DMS53 treated with DMSO at 0.1 percent for 48 hours (cell line): Measurements from ENCODE around the gene CEMIP.

ENCODE experiments used
- DNase-seq: peaks from one replicate; lab custom pipeline; 2025; ENCODE audit not compliant: unreplicated experiment; lab: John Stamatoyannopoulos, UW

The CEMIP gene, protein sequence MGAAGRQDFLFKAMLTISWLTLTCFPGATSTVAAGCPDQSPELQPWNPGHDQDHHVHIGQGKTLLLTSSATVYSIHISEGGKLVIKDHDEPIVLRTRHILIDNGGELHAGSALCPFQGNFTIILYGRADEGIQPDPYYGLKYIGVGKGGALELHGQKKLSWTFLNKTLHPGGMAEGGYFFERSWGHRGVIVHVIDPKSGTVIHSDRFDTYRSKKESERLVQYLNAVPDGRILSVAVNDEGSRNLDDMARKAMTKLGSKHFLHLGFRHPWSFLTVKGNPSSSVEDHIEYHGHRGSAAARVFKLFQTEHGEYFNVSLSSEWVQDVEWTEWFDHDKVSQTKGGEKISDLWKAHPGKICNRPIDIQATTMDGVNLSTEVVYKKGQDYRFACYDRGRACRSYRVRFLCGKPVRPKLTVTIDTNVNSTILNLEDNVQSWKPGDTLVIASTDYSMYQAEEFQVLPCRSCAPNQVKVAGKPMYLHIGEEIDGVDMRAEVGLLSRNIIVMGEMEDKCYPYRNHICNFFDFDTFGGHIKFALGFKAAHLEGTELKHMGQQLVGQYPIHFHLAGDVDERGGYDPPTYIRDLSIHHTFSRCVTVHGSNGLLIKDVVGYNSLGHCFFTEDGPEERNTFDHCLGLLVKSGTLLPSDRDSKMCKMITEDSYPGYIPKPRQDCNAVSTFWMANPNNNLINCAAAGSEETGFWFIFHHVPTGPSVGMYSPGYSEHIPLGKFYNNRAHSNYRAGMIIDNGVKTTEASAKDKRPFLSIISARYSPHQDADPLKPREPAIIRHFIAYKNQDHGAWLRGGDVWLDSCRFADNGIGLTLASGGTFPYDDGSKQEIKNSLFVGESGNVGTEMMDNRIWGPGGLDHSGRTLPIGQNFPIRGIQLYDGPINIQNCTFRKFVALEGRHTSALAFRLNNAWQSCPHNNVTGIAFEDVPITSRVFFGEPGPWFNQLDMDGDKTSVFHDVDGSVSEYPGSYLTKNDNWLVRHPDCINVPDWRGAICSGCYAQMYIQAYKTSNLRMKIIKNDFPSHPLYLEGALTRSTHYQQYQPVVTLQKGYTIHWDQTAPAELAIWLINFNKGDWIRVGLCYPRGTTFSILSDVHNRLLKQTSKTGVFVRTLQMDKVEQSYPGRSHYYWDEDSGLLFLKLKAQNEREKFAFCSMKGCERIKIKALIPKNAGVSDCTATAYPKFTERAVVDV (N-terminal part only)

DNA sequence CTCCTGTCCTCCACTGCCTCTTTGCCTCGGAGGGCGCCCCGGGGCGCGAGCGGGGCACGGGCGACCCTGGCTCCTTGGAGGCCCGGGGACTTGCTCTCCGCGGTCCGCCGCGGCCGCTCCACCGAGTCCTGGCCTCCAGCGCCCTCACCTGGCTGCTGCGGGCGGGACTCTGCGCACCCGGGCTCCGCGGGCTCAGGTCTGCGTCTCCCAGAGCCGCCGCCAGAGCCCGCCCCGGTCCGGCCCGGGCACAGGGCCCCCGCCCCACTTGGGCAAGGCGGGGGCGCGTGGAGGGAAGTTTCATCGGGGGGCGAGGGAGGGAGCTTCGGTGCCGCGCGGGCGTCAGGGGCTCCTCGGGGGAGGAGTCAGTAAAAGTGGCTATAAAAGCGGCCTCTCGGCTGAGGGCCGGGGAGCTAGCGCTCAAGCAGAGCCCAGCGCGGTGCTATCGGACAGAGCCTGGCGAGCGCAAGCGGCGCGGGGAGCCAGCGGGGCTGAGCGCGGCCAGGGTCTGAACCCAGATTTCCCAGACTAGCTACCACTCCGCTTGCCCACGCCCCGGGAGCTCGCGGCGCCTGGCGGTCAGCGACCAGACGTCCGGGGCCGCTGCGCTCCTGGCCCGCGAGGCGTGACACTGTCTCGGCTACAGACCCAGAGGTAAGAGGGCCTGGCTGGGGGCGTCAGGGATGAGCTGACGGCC, at the start of gene CEMIP:
CEMIP (plus strand) TSS at position 407 of the 694 bp plus-strand sequence. CDS start 94,510 bp downstream, outside the sequence.
- peak; percentile 56 for DNase-seq

GRCh38 chr15:80730387-80730786, 48.8 kb upstream of the CEMIP start:
- no peak for DNase-seq

DNA sequence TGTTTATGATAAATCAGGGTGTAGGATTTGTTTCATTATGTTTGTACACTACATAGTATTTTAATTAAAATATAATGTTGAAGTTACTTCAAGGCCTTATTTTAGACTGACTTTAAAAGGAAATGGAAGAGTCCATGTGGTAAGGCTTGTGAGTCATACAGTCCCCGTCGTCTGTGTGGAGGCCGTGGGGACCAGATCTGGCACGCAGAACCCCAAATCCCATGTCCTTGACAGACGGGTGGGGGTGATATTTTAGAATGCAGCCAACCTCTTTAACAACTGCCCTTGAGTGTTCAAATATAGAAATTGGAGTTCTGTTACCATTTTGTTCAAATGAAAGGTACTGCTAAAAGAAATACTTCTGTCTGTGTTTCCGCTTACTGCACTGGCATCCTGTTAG, 48.2 kb upstream of the CEMIP start:
- no peak for DNase-seq

GRCh38 chr15:80732167-80732566, 47.0 kb upstream of the CEMIP start:
- DNase-seq: no peak

DNA sequence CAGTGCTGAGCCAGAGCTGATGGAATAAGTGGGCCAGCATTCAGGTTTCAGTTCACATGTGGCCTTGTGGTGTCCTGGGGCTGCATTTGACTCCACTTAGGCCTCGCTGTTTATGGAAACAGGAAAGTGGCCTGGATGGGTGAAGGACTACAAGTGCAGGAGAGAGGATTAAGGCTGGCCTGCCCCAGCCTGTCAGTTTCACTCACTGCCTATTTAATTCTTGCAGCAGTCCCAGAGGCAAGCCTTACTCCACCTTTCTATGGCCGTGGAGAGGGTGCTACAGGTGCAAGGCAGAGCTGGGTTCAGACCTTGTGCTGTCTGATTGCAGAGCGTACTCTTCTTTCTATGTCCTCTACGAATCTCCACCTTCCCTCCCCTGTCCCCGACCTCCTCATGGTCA, 46.4 kb upstream of the CEMIP start:
- no peak for DNase-seq

- no peak for DNase-seq
Measured at GRCh38 chr15:80733460-80733859, 45.7 kb upstream of the CEMIP start.

GRCh38 chr15:80735344-80735743, 43.8 kb upstream of the CEMIP start:
- DNase-seq: no peak

GRCh38 chr15:80736560-80736959, 42.6 kb upstream of the CEMIP start:
- no peak for DNase-seq

- peak; percentile 31 for DNase-seq
Measured at GRCh38 chr15:80739919-80740318, 39.3 kb upstream of the CEMIP start.

- no peak for DNase-seq
Measured at GRCh38 chr15:80742081-80742480, 37.1 kb upstream of the CEMIP start.

- peak; percentile 49 for DNase-seq
Measured at GRCh38 chr15:80743189-80743833, 35.9 kb upstream of the CEMIP start.

- DNase-seq: no peak
Measured at GRCh38 chr15:80744415-80744814, 34.8 kb upstream of the CEMIP start.

DNA sequence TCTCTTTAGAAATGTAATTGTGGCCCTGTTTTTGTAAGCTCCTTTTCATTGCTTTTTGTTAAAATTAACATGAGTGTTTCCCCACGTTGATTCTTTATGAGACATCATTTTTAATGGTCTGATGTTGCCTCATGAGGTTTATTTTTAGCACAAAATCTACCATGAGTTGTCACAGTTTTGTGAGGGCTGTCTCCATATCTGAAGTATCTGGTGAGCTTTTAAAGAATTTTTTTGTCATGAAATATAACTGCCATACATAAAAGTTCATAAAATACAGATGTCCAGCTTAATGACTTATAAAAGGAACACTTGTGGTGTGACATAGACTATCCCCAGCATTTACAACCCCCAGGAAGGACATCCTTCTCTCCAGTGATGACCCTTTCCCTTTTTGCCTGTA, 34.3 kb upstream of the CEMIP start:
- no peak for DNase-seq

GRCh38 chr15:80745888-80746287, 33.3 kb upstream of the CEMIP start:
- DNase-seq: no peak

DNA sequence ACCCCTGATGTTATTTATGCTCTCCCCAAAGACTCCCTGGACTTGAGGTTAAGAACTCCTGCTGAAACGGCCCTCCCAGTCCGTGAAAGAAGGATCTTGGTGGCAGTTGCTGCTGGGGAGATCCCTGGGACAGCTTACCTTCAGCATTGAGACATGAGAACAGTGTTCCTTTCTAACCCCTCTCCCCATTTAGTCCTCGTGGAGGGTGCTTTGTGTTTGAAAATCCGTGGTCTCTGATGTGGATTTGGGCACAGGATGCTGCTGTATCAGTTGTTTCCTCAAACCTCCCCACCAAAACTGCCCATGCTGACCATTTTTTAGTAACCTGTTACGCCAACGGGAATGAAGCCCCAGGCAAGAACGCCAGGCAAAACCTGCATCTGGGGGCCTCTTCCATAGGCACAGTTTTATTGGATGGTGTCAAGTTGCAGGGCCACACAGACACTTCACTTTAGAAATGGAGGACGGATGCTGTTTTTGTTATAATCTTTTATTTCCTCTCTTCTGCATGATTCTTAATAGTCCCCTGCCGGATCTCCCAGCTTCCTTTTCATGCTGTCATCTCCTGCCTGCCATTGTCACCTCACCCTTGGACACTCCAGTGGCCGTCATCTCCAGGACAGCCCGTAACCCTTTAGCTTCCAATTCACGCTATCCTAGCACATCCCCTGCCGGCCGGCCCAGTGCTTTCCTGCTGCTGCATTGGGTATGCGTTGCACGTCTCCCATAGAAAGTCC, 31.7 kb upstream of the CEMIP start:
- no peak for DNase-seq

DNA sequence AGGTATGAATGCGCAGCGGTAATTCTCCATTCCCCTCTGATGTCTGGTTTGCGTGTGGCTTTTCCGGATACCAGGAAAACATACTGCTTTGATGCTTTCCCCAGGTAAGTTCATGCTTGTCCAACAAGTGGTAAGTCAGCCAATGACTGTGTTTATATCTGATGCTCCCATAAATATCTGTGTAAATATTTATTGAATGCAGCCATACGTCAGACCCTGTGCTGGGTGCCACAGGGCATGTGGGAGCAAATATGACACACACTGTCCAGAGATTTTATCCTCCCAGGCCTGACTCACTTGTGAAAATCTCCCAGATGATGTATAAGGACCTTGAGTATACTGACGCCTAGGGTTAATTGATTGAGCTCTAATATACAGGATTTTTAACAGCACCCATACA, 29.6 kb upstream of the CEMIP start:
- DNase-seq: peak; percentile 87

GRCh38 chr15:80750575-80750974, 28.6 kb upstream of the CEMIP start:
- DNase-seq: no peak

DNA sequence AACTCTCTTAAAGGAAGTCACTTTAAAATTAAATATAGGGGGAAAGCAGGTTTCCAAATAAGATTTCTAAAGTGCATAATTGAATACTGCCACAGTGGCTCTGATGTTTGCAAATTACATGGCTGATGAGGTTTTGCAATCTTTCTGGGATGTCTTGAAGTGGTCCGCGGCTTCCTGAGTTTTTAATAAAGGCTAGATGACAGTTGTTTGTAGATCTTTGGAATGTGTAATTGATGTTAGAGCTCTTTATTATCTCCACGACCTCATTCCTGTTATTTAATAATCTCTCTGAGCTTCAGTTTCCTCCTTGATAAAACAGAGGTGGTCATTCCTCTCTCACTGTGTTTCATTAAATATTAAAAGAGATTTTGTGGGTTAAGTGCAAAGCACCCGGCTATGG, 27.0 kb upstream of the CEMIP start:
- DNase-seq: no peak

DNA sequence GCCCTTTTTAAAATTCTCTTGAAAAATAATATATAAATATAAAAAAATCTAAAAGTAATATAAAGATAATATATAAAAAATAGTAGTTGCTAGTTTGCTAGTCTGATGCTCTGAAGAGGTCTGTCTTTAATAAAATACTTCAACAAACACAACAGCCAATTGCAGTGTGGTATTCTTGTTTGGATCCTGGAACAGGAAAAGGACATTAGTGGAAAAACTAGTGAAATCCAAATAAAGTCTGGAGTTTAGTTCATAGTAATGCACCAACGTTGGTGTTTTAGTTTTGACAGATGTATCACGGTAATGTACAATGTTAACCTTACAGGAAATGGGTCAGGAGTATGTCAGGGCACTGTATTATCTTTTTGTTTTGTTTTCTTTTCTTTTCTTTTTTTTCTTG, 26.0 kb upstream of the CEMIP start:
- DNase-seq: no peak

- no peak for DNase-seq
Measured at GRCh38 chr15:80754014-80754413, 25.2 kb upstream of the CEMIP start.
